HepG2 (cell line): ENCODE data around the gene POC1B. TPM values are rescaled to one million over a fixed set of nuclear protein-coding genes. Genes with fewer than 3 reads are reported as not detected.

ENCODE experiments used
- ATAC-seq: fragments of 200-7000 bp; cut with Tn5 transposase; 3 replicates; pipeline ENCODE4 v1.9.1; 2020; ENCODE audit warnings: mild to moderate bottlenecking, moderate library complexity
- BruUV-seq: library from RNA; stranded (reverse); fragments of 400-500 nt; replicated peaks from 2 replicates; lab custom pipeline; 2021; lab: Mats Ljungman, UMichigan
- CTCF ChIA-PET: fragments of 300-600 bp; formaldehyde crosslinking; extraction: SDS; loops from one replicate; lab custom pipeline; 2021; ENCODE audit warnings: low total read pairs, inconsistent platforms, low intra/inter-chr PET ratio; lab: Yijun Ruan, JAX
- POLR2A ChIA-PET: fragments of 350-600 bp; sonication (Branson Sonifier 250); formaldehyde crosslinking; loops from one replicate; lab custom pipeline; 2020; ENCODE audit warnings: antibody characterized with exemption, inconsistent platforms; lab: Yijun Ruan, JAX
- DNase-seq: peaks from one replicate; pipeline ENCODE4 v3.0.0-alpha.2; 2015; ENCODE audit warnings: low spot score
- FAIRE-seq: peaks from 3 replicates; lab custom pipeline; 2011; peaks lifted over from hg19 to GRCh38; lab: Jason Lieb, UNC
- H2AFZ ChIP-seq: one replicate; pipeline ENCODE4 v1.6.1; 2011; ENCODE audit warnings: low read length, inconsistent platforms
- H3K27ac ChIP-seq: fragments of 300-600 bp; 3 replicates; pipeline ENCODE4 v1.8.0; 2011; ENCODE audit warnings: mixed run types, mild to moderate bottlenecking, mixed read lengths, low read length, inconsistent platforms; ENCODE audit not compliant: insufficient read depth; ENCODE audit errors: extremely low read length
- H3K27me3 ChIP-seq, 2 experiments: fragments of 200-600 bp in 1 of 2; 2 replicates in 1 of 2; 3 replicates in 1 of 2; pipeline versions ENCODE4 v1.6.0 to v1.8.0; 2011; ENCODE audit warnings: low read length in 2 of 2, mild to moderate bottlenecking in 2 of 2, moderate library complexity in 2 of 2, inconsistent platforms in 1 of 2; ENCODE audit not compliant: insufficient read depth in 2 of 2, control insufficient read depth in 1 of 2
- H3K36me3 ChIP-seq, 2 experiments: fragments of 200-600 bp in 1 of 2; replicated peaks in 1 of 2; 2 replicates in 1 of 2; 3 replicates in 1 of 2; pipeline versions ENCODE4 v1.5.1 to v1.8.0; 2011; ENCODE audit warnings: low read length in 2 of 2, inconsistent platforms in 1 of 2; ENCODE audit not compliant: insufficient read depth in 2 of 2, control insufficient read depth in 1 of 2
- H3K4me1 ChIP-seq: 2 replicates; pipeline ENCODE4 v1.5.1; 2012; ENCODE audit warnings: low read length, inconsistent platforms; ENCODE audit not compliant: insufficient read depth
- H3K4me2 ChIP-seq: 2 replicates; pipeline ENCODE4 v1.6.0; 2011; ENCODE audit warnings: low read depth, low read length, inconsistent platforms
- H3K4me3 ChIP-seq, 3 experiments: fragments of 200-600 bp in 1 of 3; sonication (generic), shearing (Covaris generic) in 1 of 3; replicated peaks in 1 of 3; 2 replicates each; pipeline ENCODE4 v1.5.1; 2011 to 2016; ENCODE audit warnings: low read length in 3 of 3, inconsistent platforms in 2 of 3, low read depth in 2 of 3, mild to moderate bottlenecking in 2 of 3, control low read depth in 1 of 3, mixed read lengths in 1 of 3; ENCODE audit not compliant: insufficient read depth in 1 of 3
- H3K79me2 ChIP-seq: one replicate; pipeline ENCODE4 v1.6.1; 2011; ENCODE audit warnings: low read length, inconsistent platforms; ENCODE audit not compliant: insufficient read depth
- H3K9ac ChIP-seq: 2 replicates; pipeline ENCODE4 v1.6.0; 2011; ENCODE audit warnings: mild to moderate bottlenecking, low read depth, low read length, inconsistent platforms; ENCODE audit not compliant: insufficient read depth
- H3K9me3 ChIP-seq: 2 replicates; pipeline ENCODE4 v1.5.1; 2012; ENCODE audit warnings: mild to moderate bottlenecking, low read length
- H4K20me1 ChIP-seq: 2 replicates; pipeline ENCODE4 v1.6.0; 2011; ENCODE audit warnings: inconsistent platforms, mild to moderate bottlenecking, low read length, moderate library complexity; ENCODE audit not compliant: insufficient read depth
- ELF1 ChIP-seq: sonication (generic); formaldehyde crosslinking; IDR thresholded peaks from 2 replicates; pipeline ENCODE4 v1.4.0; 2020; ENCODE audit warnings: missing genetic modification reagents
- GATAD2A ChIP-seq: IDR thresholded peaks from 2 replicates; pipeline ENCODE4 v1.6.1; 2016
- HMG20A ChIP-seq: IDR thresholded peaks from 2 replicates; pipeline ENCODE4 v1.6.1; 2016; ENCODE audit warnings: borderline replicate concordance
- HNF1B ChIP-seq: sonication (generic); formaldehyde crosslinking; IDR thresholded peaks from 2 replicates; pipeline ENCODE4 v1.5.1; 2020; ENCODE audit warnings: mild to moderate bottlenecking, moderate library complexity, missing genetic modification reagents
- HNF4G ChIP-seq, 2 experiments: sonication (generic) in 1 of 2; formaldehyde crosslinking in 1 of 2; IDR thresholded peaks; 2 replicates each; pipeline versions ENCODE4 v1.4.0 to v1.6.1; 2011 to 2020; ENCODE audit warnings: borderline replicate concordance in 2 of 2, low read depth in 2 of 2, mild to moderate bottlenecking in 2 of 2, low read length in 1 of 2, missing genetic modification reagents in 1 of 2, moderate library complexity in 1 of 2
- KAT8 ChIP-seq: IDR thresholded peaks from 2 replicates; pipeline ENCODE4 v1.6.1; 2016; ENCODE audit warnings: missing genetic modification reagents, missing compliant biosample characterization
- KDM3A ChIP-seq: IDR thresholded peaks from 2 replicates; pipeline ENCODE4 v1.6.1; 2018; ENCODE audit warnings: low read depth, missing compliant biosample characterization
- MIXL1 ChIP-seq: IDR thresholded peaks from 2 replicates; pipeline ENCODE4 v1.6.1; 2016
- PATZ1 ChIP-seq: sonication (generic); formaldehyde crosslinking; IDR thresholded peaks from 2 replicates; pipeline ENCODE4 v1.4.0; 2020; ENCODE audit warnings: missing genetic modification reagents
- PHF21A ChIP-seq: sonication (generic); formaldehyde crosslinking; IDR thresholded peaks from 2 replicates; pipeline ENCODE4 v1.5.0; 2020; ENCODE audit warnings: mild to moderate bottlenecking, missing genetic modification reagents
- POGZ ChIP-seq: sonication (generic); formaldehyde crosslinking; IDR thresholded peaks from 2 replicates; pipeline ENCODE4 v1.4.0; 2020; ENCODE audit warnings: mild to moderate bottlenecking, missing genetic modification reagents
- SALL1 ChIP-seq: sonication (generic); formaldehyde crosslinking; IDR thresholded peaks from 2 replicates; pipeline ENCODE4 v1.8.0; 2022; ENCODE audit warnings: mild to moderate bottlenecking, missing genetic modification reagents
- ZFP41 ChIP-seq: sonication (generic); formaldehyde crosslinking; IDR thresholded peaks from 2 replicates; pipeline ENCODE4 v1.4.0; 2020; ENCODE audit warnings: mild to moderate bottlenecking, missing genetic modification reagents, borderline replicate concordance
- ZKSCAN1 ChIP-seq: fragments of 150-350 bp; IDR thresholded peaks from 2 replicates; pipeline ENCODE4 v1.6.1; 2014; ENCODE audit warnings: low read length
- ZMYM4 ChIP-seq: sonication (generic); formaldehyde crosslinking; IDR thresholded peaks from 2 replicates; pipeline ENCODE4 v1.8.1; 2023; ENCODE audit warnings: mild to moderate bottlenecking, missing genetic modification reagents
- ZNF280B ChIP-seq: sonication (generic); formaldehyde crosslinking; IDR thresholded peaks from 2 replicates; pipeline ENCODE4 v1.5.0; 2020; ENCODE audit warnings: missing genetic modification reagents, mild to moderate bottlenecking, borderline replicate concordance
- ZNF44 ChIP-seq: sonication (generic); formaldehyde crosslinking; IDR thresholded peaks from 2 replicates; pipeline ENCODE4 v1.5.1; 2020; ENCODE audit warnings: mild to moderate bottlenecking, missing genetic modification reagents
- WGBS: methylation state at CpG from one replicate; pipeline ENCODE4 v1.1.6; 2017; ENCODE audit warnings: low lambda C conversion rate; 5-methylcytosine and 5-hydroxymethylcytosine counted together
- in situ Hi-C: cut with HindIII; loops from 2 replicates; pipeline ENCODE4 v1.10.0; 2017; ENCODE audit warnings: low pct_unique_long_range_greater_than_20kb; ENCODE audit not compliant: extremely low pct_ligation_motif_present
- intact Hi-C: fragments of 100-400 bp; cut with micrococcal nuclease; formaldehyde crosslinking; loops from one replicate; pipeline ENCODE4 v1.10.0; 2022; ENCODE audit not compliant: unreplicated experiment
- polyA plus RNA-seq, 8 experiments: library from polyadenylated mRNA; depleted of rRNA in 3 of 8; stranded (reverse) in 7 of 8; unstranded in 1 of 8; fragments of >200 nt; fragmentation: Illumina TruSeq in 4 of 8; extraction: Trizol in 4 of 8; gene quantifications; 2 replicates each; pipeline versions ENCODE4 v1.2.1 to v1.2.3, GENCODE V29; 2011 to 2016; ENCODE audit warnings: low read depth in 4 of 8, missing spikeins in 1 of 8, mixed read lengths in 1 of 8; ENCODE audit not compliant: insufficient read depth in 1 of 8
- total RNA-seq, 5 experiments: library from RNA; depleted of rRNA; stranded (reverse); fragments of >200 nt; fragmentation: Illumina TruSeq; extraction: Trizol; gene quantifications; 2 replicates each; pipeline ENCODE4 v1.2.3, GENCODE V29; 2016; ENCODE audit warnings: low read depth in 1 of 5

Gene POC1B
- total and polyA plus RNA-seq, 2 of the 13 experiments (the other 11 are each of a cell fraction or from before 2014, with no cell fraction given) = 9.3 to 11.0 TPM

- TF ChIP-seq ZFP41 (CRISPR knock-in tag) = no peak
Observed at GRCh38 chr12:89389755-89390661, 135.8 kb downstream of the POC1B start (continued).

GRCh38 chr12:89386138-89386537 is 139.7 kb downstream of the POC1B start:
- H3K27me3 ChIP-seq = no peaks in the 10 kb centered on the region
- H3K4me3 ChIP-seq = no peak overlapping the region
- no peak for FAIRE-seq
- peak overlapping the region; percentile 35 for H3K27ac ChIP-seq
- H3K9ac ChIP-seq = no peak overlapping the region
- ChIA-PET POLR2A (interaction anchor here (1.0 to 17.8 kb wide), 2 partner anchors 10 to 31 kb away, joined by 3 to 430 read pairs; partner anchors contain the start of gene DUSP6), CTCF (no interaction called here)
- H3K79me2 ChIP-seq = no peaks in the 10 kb centered on the region
- H3K9me3 ChIP-seq = no peaks in the 10 kb centered on the region
- no peaks in the 10 kb centered on the region for H4K20me1 ChIP-seq
- no TSS peak for BruUV-seq
- H3K4me1 ChIP-seq = peaks cover 87% of the 10 kb centered on the region
- ATAC-seq = no peak
- intact Hi-C loops (no loop called here), in situ Hi-C loops (no loop called here)
- H2AFZ ChIP-seq = no peak overlapping the region
- peak; percentile 51 for DNase-seq
- WGBS = 96% methylated on average over 3 of the region's 3 CpGs
- H3K4me2 ChIP-seq = peak overlapping the region; percentile 33
- H3K36me3 ChIP-seq = no peaks in the 10 kb centered on the region
- TF ChIP-seq HMG20A = peak; percentile 43; the same call in 1 of the 2 replicates
- TF ChIP-seq ZMYM4 = 0 out of 2 replicates have a peak, but pooled peaks have one; percentile 49
- 0 out of 2 replicates have a peak, but pooled peaks have one; percentile 51 for TF ChIP-seq MIXL1 (CRISPR knock-in tag)
- peak; percentile 75 for TF ChIP-seq HNF4G (IDR thresholded peaks at IDR 0.05; ENCODE audit: borderline replicate concordance, low read depth, low read length)
- no peak for TF ChIP-seq HNF4G (CRISPR knock-in tag; IDR thresholded peaks at IDR 0.05; ENCODE audit: borderline replicate concordance, low read depth)
- TF ChIP-seq KAT8 (CRISPR knock-in tag) = peak; percentile 61; the same call in 1 of the 2 replicates
- no peak for TF ChIP-seq PATZ1
- peak; percentile 64; the same call in 1 of the 2 replicates for TF ChIP-seq ZNF44
- no peak for TF ChIP-seq HNF1B
- TF ChIP-seq GATAD2A (CRISPR knock-in tag) = peak; percentile 25; the same call in 1 of the 2 replicates
- peak; percentile 78 for TF ChIP-seq ZKSCAN1
- TF ChIP-seq KDM3A (CRISPR knock-in tag) = no peak
- peak; percentile 56 for TF ChIP-seq ELF1 (CRISPR knock-in tag)
- TF ChIP-seq POGZ (CRISPR knock-in tag) = peak; percentile 19; the same call in 1 of the 2 replicates
- TF ChIP-seq PHF21A (CRISPR knock-in tag) = 0 out of 2 replicates have a peak, but pooled peaks have one; percentile 23
- TF ChIP-seq SALL1 (CRISPR knock-in tag) = 0 out of 2 replicates have a peak, but pooled peaks have one; percentile 21
- TF ChIP-seq ZNF280B (CRISPR knock-in tag) = no peak
